Hepatocyte (in vitro differentiated cells): ENCODE results near the gene DLGAP5.

ENCODE experiments used
- CTCF ChIP-seq: fragments of 200-600 bp; sonication (generic); IDR thresholded peaks from 2 replicates; pipeline ENCODE4 v1.5.1; 2016; ENCODE audit warnings: antibody characterized with exemption, mild to moderate bottlenecking; ENCODE audit not compliant: poor library complexity
- EZH2 ChIP-seq: fragments of 200-600 bp; sonication (generic); IDR thresholded peaks from 2 replicates; pipeline ENCODE4 v1.6.1; 2016; ENCODE audit warnings: antibody characterized with exemption, mild to moderate bottlenecking, borderline replicate concordance
- EZH2phosphoT487 ChIP-seq: fragments of 200-600 bp; sonication (generic); IDR thresholded peaks from one replicate; pipeline ENCODE4 v1.6.1; 2018; ENCODE audit warnings: antibody characterized with exemption, mild to moderate bottlenecking, low read depth, moderate library complexity; ENCODE audit not compliant: unreplicated experiment, severe bottlenecking

GRCh38 chr14:55207832-55208231 is 16.4 kb upstream of the DLGAP5 start:
- TF ChIP-seq CTCF (no peak), EZH2 (no peak), EZH2phosphoT487 (no peak)
